ENCODE data around the gene ELL. TPM values are rescaled to one million over a fixed set of nuclear protein-coding genes. Genes with fewer than 3 reads are reported as not detected.

Gene ELL
- polyA plus RNA-seq, 1 of the 3 experiments (the other 2 are of a cell fraction), result 7.4 TPM

GRCh38 chr19:18477974-18478373 is 43.9 kb downstream of the ELL start (continued):
- TF ChIP-seq CTCF (IDR thresholded peaks at IDR 0.05), result no peak

GRCh38 chr19:18477042-18477779 is 44.7 kb downstream of the ELL start:
- no peaks in the 10 kb centered on the region for H3K9me3 ChIP-seq
- 94% methylated on average over 24 of the region's 24 CpGs for WGBS (ENCODE audit: low lambda C conversion rate)
- TF ChIP-seq SMC3 (IDR thresholded peaks at IDR 0.05; ENCODE audit: low read depth, low read length), result no peak
- peak; percentile 15; the same call in 1 of the 2 replicates for TF ChIP-seq RAD21 (IDR thresholded peaks at IDR 0.05; ENCODE audit: low read length)
- no peak for TF ChIP-seq IRF3 (IDR thresholded peaks at IDR 0.05; ENCODE audit: low read depth, low read length)
- no peak for TF ChIP-seq YY1 (IDR thresholded peaks at IDR 0.05; ENCODE audit: low read depth)
- peaks cover 82% of the 10 kb centered on the region for H3K79me2 ChIP-seq (ENCODE audit: insufficient read depth)
- no peak overlapping the region for H3K4me3 ChIP-seq (ENCODE audit: low read depth in 2 of 2, low read length in 1 of 2)
- H3K27me3 ChIP-seq (ENCODE audit: insufficient read depth), result no peaks in the 10 kb centered on the region
- POLR2A ChIA-PET, result no interaction called here
- no peaks in the 10 kb centered on the region for H3K9me2 ChIP-seq
- CTCF ChIA-PET, result interaction anchor here (0.8 to 2.2 kb wide), 6 partner anchors 11 to 26 kb away, joined by 3 to 13 read pairs (median 4); no protein-coding TSS in a partner anchor
- peaks cover 20 to 21% of the 10 kb centered on the region in 2 experiments; a peak in 2 of 4 replicates for H3K4me1 ChIP-seq (ENCODE audit: control insufficient read depth in 1 of 2, insufficient read depth in 2 of 2, low read depth in 1 of 2, low read length in 1 of 2)
- peaks cover 29% of the 10 kb centered on the region; the same call in 1 of the 2 replicates for H4K20me1 ChIP-seq (ENCODE audit: insufficient read depth)
- H3K27ac ChIP-seq (ENCODE audit: low read depth in 2 of 2, low read length in 1 of 2), result no peak overlapping the region
- H2AFZ ChIP-seq (ENCODE audit: low read depth), result no peak overlapping the region
- DNase-seq, result no peak
- H3K36me3 ChIP-seq (replicated peaks in 1 of 2; ENCODE audit: control insufficient read depth in 1 of 2, insufficient read depth in 2 of 2, low read length in 1 of 2), result no peaks in the 10 kb centered on the region
- no peak overlapping the region for H3K9ac ChIP-seq
- H3F3A ChIP-seq (replicated peaks; ENCODE audit: insufficient read depth), result peaks cover 4% of the 10 kb centered on the region
- no peak overlapping the region for H3K4me2 ChIP-seq

GRCh38 chr19:18476507-18477041 is 45.3 kb downstream of the ELL start:
- peaks cover 6% of the 10 kb centered on the region for H3F3A ChIP-seq (replicated peaks; ENCODE audit: insufficient read depth)
- no peaks in the 10 kb centered on the region for H3K9me3 ChIP-seq
- H3K27me3 ChIP-seq (ENCODE audit: insufficient read depth), result no peaks in the 10 kb centered on the region
- no peak overlapping the region for H3K4me2 ChIP-seq
- no peak overlapping the region for H3K4me3 ChIP-seq (ENCODE audit: low read depth in 2 of 2, low read length in 1 of 2)
- no peak for DNase-seq
- no peak overlapping the region for H2AFZ ChIP-seq (ENCODE audit: low read depth)
- TF ChIP-seq RAD21 (IDR thresholded peaks at IDR 0.05; ENCODE audit: low read length) (no peak), IRF3 (IDR thresholded peaks at IDR 0.05; ENCODE audit: low read depth, low read length) (no peak), EZH2phosphoT487 (IDR thresholded peaks at IDR 0.05; ENCODE audit: borderline replicate concordance, low read depth) (no peak), USF1 (IDR thresholded peaks at IDR 0.05; ENCODE audit: borderline replicate concordance, low read depth) (no peak), NFIC (IDR thresholded peaks at IDR 0.05; ENCODE audit: borderline replicate concordance) (no peak)
- CTCF ChIA-PET, result interaction anchor here (0.8 to 1.4 kb wide), 2 partner anchors 10 to 26 kb away, joined by 3 read pairs; no protein-coding TSS in a partner anchor
- no peak overlapping the region for H3K9ac ChIP-seq
- H3K27ac ChIP-seq (ENCODE audit: low read depth in 2 of 2, low read length in 1 of 2), result no peak overlapping the region
- H3K9me2 ChIP-seq, result no peaks in the 10 kb centered on the region
- peaks cover 29% of the 10 kb centered on the region; the same call in 1 of the 2 replicates for H4K20me1 ChIP-seq (ENCODE audit: insufficient read depth)
- H3K79me2 ChIP-seq (ENCODE audit: insufficient read depth), result peaks cover 76% of the 10 kb centered on the region
- whole genome bisulfite sequencing (ENCODE audit: low lambda C conversion rate), result 90% methylated on average over 9 of the region's 14 CpGs
- POLR2A ChIA-PET, result no interaction called here
- peaks cover 20 to 21% of the 10 kb centered on the region in 2 experiments; a peak in 2 of 4 replicates for H3K4me1 ChIP-seq (ENCODE audit: control insufficient read depth in 1 of 2, insufficient read depth in 2 of 2, low read depth in 1 of 2, low read length in 1 of 2)
- no peaks in the 10 kb centered on the region for H3K36me3 ChIP-seq (replicated peaks in 1 of 2; ENCODE audit: control insufficient read depth in 1 of 2, insufficient read depth in 2 of 2, low read length in 1 of 2)
